ENCODE results near the gene OSER1.
A peak's percentile ranks its signal among the peaks of the same experiment; 100 is the strongest.
"Not testable (repeated sequence)": the region's sequence is repeated elsewhere in the genome, so short reads cannot be mapped to it uniquely, and the experiment has no call there.

The OSER1 gene

GRCh38 chr20:44235702-44236101 lies 25.1 kb upstream of the OSER1 start:
- Mint-ChIP-seq H3K9me3 (no peaks in the 10 kb centered on the region), H3K27ac (no peak overlapping the region), H3K36me3 (ENCODE audit: insufficient read depth) (no peaks in the 10 kb centered on the region), H3K27me3 (no peaks in the 10 kb centered on the region), H3K4me3 (no peak overlapping the region), H3K4me1 (ENCODE audit: low read depth in 2 of 2) (peaks cover 0 to 3% of the 10 kb centered on the region in 2 donors)
- DNase-seq (no peak), ATAC-seq (replicated peaks) (no peak)

- no peaks in the 10 kb centered on the region for H3K36me3 Mint-ChIP-seq (ENCODE audit: insufficient read depth)
- no peaks in the 10 kb centered on the region for H3K9me3 Mint-ChIP-seq
- peaks cover 0 to 3% of the 10 kb centered on the region in 2 donors for H3K4me1 Mint-ChIP-seq (ENCODE audit: low read depth in 2 of 2)
- H3K27me3 Mint-ChIP-seq: no peaks in the 10 kb centered on the region
- no peak for DNase-seq
- no peak overlapping the region for H3K4me3 Mint-ChIP-seq
- no peak for ATAC-seq (replicated peaks)
- no peak overlapping the region for H3K27ac Mint-ChIP-seq
Observed at GRCh38 chr20:44234566-44235317, 24.2 kb upstream of the OSER1 start.

GRCh38 chr20:44233436-44234016 lies 23.0 kb upstream of the OSER1 start:
- no peak overlapping the region for H3K27ac Mint-ChIP-seq
- no peaks in the 10 kb centered on the region for H3K27me3 Mint-ChIP-seq
- ATAC-seq (replicated peaks): no peak
- no peak overlapping the region for H3K4me3 Mint-ChIP-seq
- peaks cover 0 to 3% of the 10 kb centered on the region in 2 donors for H3K4me1 Mint-ChIP-seq (ENCODE audit: low read depth in 2 of 2)
- H3K36me3 Mint-ChIP-seq (ENCODE audit: insufficient read depth): no peaks in the 10 kb centered on the region
- no peak for DNase-seq
- no peaks in the 10 kb centered on the region for H3K9me3 Mint-ChIP-seq

- ATAC-seq (replicated peaks); H3K9me3 Mint-ChIP-seq; H3K27ac Mint-ChIP-seq; H3K27me3 Mint-ChIP-seq; H3K36me3 Mint-ChIP-seq (ENCODE audit: insufficient read depth); DNase-seq; H3K4me1 Mint-ChIP-seq (ENCODE audit: low read depth in 2 of 2); H3K4me3 Mint-ChIP-seq: not testable (repeated sequence)
Observed at GRCh38 chr20:44232469-44232856, 21.9 kb upstream of the OSER1 start.

- no peaks in the 10 kb centered on the region for H3K36me3 Mint-ChIP-seq (ENCODE audit: insufficient read depth)
- H3K4me1 Mint-ChIP-seq (ENCODE audit: low read depth in 2 of 2): peaks cover 0 to 3% of the 10 kb centered on the region in 2 donors
- H3K9me3 Mint-ChIP-seq: no peaks in the 10 kb centered on the region
- ATAC-seq (replicated peaks): no peak
- no peak overlapping the region for H3K4me3 Mint-ChIP-seq
- no peak for DNase-seq
- no peaks in the 10 kb centered on the region for H3K27me3 Mint-ChIP-seq
- no peak overlapping the region for H3K27ac Mint-ChIP-seq
Observed at GRCh38 chr20:44231713-44232468, 21.3 kb upstream of the OSER1 start.

- H3K27me3 Mint-ChIP-seq: no peaks in the 10 kb centered on the region
- DNase-seq (no peak), ATAC-seq (replicated peaks) (no peak)
- no peaks in the 10 kb centered on the region for H3K9me3 Mint-ChIP-seq
- H3K4me3 Mint-ChIP-seq: no peak overlapping the region
- peaks cover 0 to 3% of the 10 kb centered on the region in 2 donors for H3K4me1 Mint-ChIP-seq (ENCODE audit: low read depth in 2 of 2)
- no peak overlapping the region for H3K27ac Mint-ChIP-seq
- H3K36me3 Mint-ChIP-seq (ENCODE audit: insufficient read depth): no peaks in the 10 kb centered on the region
Observed at GRCh38 chr20:44231193-44231592, 20.6 kb upstream of the OSER1 start.

- DNase-seq (no peak), ATAC-seq (replicated peaks) (no peak)
- Mint-ChIP-seq H3K4me1 (ENCODE audit: low read depth in 2 of 2) (peaks cover 0 to 3% of the 10 kb centered on the region in 2 donors), H3K4me3 (no peak overlapping the region), H3K9me3 (no peaks in the 10 kb centered on the region), H3K27ac (no peak overlapping the region), H3K27me3 (no peaks in the 10 kb centered on the region), H3K36me3 (ENCODE audit: insufficient read depth) (no peaks in the 10 kb centered on the region)
Observed at GRCh38 chr20:44228465-44229258, 18.1 kb upstream of the OSER1 start.

- no peaks in the 10 kb centered on the region for H3K27me3 Mint-ChIP-seq
- H3K9me3 Mint-ChIP-seq: no peaks in the 10 kb centered on the region
- no peak for ATAC-seq (replicated peaks)
- no peak overlapping the region for H3K4me3 Mint-ChIP-seq
- peaks cover 8 to 13% of the 10 kb centered on the region in 2 donors for H3K4me1 Mint-ChIP-seq (ENCODE audit: low read depth in 2 of 2)
- peak overlapping the region in 1 of 2 donors; percentile 38 for H3K27ac Mint-ChIP-seq
- no peak for DNase-seq
- H3K36me3 Mint-ChIP-seq (ENCODE audit: insufficient read depth): peaks cover 9% of the 10 kb centered on the region
Observed at GRCh38 chr20:44224637-44225036, 14.1 kb upstream of the OSER1 start.

GRCh38 chr20:44223721-44224120 lies 13.2 kb upstream of the OSER1 start:
- no peaks in the 10 kb centered on the region for H3K27me3 Mint-ChIP-seq
- H3K27ac Mint-ChIP-seq: peak overlapping the region in 1 of 2 donors; percentile 22
- peaks cover 9% of the 10 kb centered on the region for H3K36me3 Mint-ChIP-seq (ENCODE audit: insufficient read depth)
- ATAC-seq (replicated peaks) (no peak), DNase-seq (no peak)
- peaks cover 16 to 22% of the 10 kb centered on the region in 2 donors for H3K4me1 Mint-ChIP-seq (ENCODE audit: low read depth in 2 of 2)
- no peaks in the 10 kb centered on the region for H3K9me3 Mint-ChIP-seq
- no peak overlapping the region for H3K4me3 Mint-ChIP-seq

- Mint-ChIP-seq H3K4me1 (ENCODE audit: low read depth in 2 of 2) (peaks cover 22 to 30% of the 10 kb centered on the region in 2 donors), H3K36me3 (ENCODE audit: insufficient read depth) (peaks cover 9% of the 10 kb centered on the region), H3K4me3 (no peak overlapping the region), H3K27ac (peak overlapping the region; percentile 21 to 41), H3K9me3 (no peaks in the 10 kb centered on the region), H3K27me3 (no peaks in the 10 kb centered on the region)
- DNase-seq (no peak), ATAC-seq (replicated peaks) (no peak)
Observed at GRCh38 chr20:44222633-44223368, 12.2 kb upstream of the OSER1 start.

- Mint-ChIP-seq H3K4me1 (ENCODE audit: low read depth in 2 of 2) (peaks cover 28 to 37% of the 10 kb centered on the region in 2 donors), H3K36me3 (ENCODE audit: insufficient read depth) (peaks cover 9% of the 10 kb centered on the region), H3K27ac (peak overlapping the region; percentile 41 to 89), H3K27me3 (no peaks in the 10 kb centered on the region), H3K9me3 (no peaks in the 10 kb centered on the region), H3K4me3 (no peak overlapping the region)
- no peak for DNase-seq
- ATAC-seq (replicated peaks): no peak
Observed at GRCh38 chr20:44222027-44222426, 11.5 kb upstream of the OSER1 start.

- ATAC-seq (replicated peaks) (no peak), DNase-seq (no peak)
- H3K27ac Mint-ChIP-seq: peak overlapping the region; percentile 70 to 89
- H3K4me3 Mint-ChIP-seq: no peak overlapping the region
- H3K36me3 Mint-ChIP-seq (ENCODE audit: insufficient read depth): peaks cover 9% of the 10 kb centered on the region
- H3K27me3 Mint-ChIP-seq: no peaks in the 10 kb centered on the region
- H3K4me1 Mint-ChIP-seq (ENCODE audit: low read depth in 2 of 2): peaks cover 28 to 37% of the 10 kb centered on the region in 2 donors
- H3K9me3 Mint-ChIP-seq: no peaks in the 10 kb centered on the region
Observed at GRCh38 chr20:44221368-44221954, 10.9 kb upstream of the OSER1 start.
